Keratinocyte (primary cell): Measurements from ENCODE around the gene ANKRD13D. TPM values are rescaled to one million over a fixed set of nuclear protein-coding genes. Genes with fewer than 3 reads are reported as not detected.

ENCODE experiments used
- DNase-seq: peaks from one replicate; pipeline ENCODE4 v3.0.0-alpha.2; 2011; ENCODE audit warnings: low read depth, missing footprints, low spot score
- FAIRE-seq: peaks from 2 replicates; lab custom pipeline; 2011; peaks lifted over from hg19 to GRCh38; lab: Jason Lieb, UNC
- H2AFZ ChIP-seq: 2 replicates; pipeline ENCODE4 v1.6.0; 2012; ENCODE audit warnings: low read length, control low read depth, inconsistent platforms; ENCODE audit not compliant: control insufficient read depth
- H3K27ac ChIP-seq: 2 replicates; pipeline ENCODE4 v1.5.1; 2011; ENCODE audit warnings: low read length; ENCODE audit not compliant: control insufficient read depth, insufficient read depth
- H3K27me3 ChIP-seq: 3 replicates; pipeline ENCODE4 v1.6.0; 2011; ENCODE audit warnings: low read length; ENCODE audit not compliant: control insufficient read depth, insufficient read depth; ENCODE audit errors: extremely low read depth
- H3K36me3 ChIP-seq, 2 experiments: 2 replicates in 1 of 2; 3 replicates in 1 of 2; pipeline ENCODE4 v1.5.1; 2011; ENCODE audit warnings: low read length in 2 of 2, mild to moderate bottlenecking in 1 of 2; ENCODE audit not compliant: control insufficient read depth in 2 of 2, insufficient read depth in 2 of 2; ENCODE audit errors: extremely low read depth in 1 of 2
- H3K4me1 ChIP-seq: 3 replicates; pipeline ENCODE4 v1.5.1; 2011; ENCODE audit warnings: low read length; ENCODE audit not compliant: control insufficient read depth, insufficient read depth; ENCODE audit errors: extremely low read depth
- H3K4me2 ChIP-seq: 3 replicates; pipeline ENCODE4 v1.6.0; 2011; ENCODE audit warnings: low read depth, low read length; ENCODE audit not compliant: control insufficient read depth, insufficient read depth; ENCODE audit errors: extremely low read depth
- H3K4me3 ChIP-seq, 3 experiments: fragments of 200-600 bp in 1 of 3; sonication (generic) in 1 of 3; 2 replicates in 2 of 3; 3 replicates in 1 of 3; pipeline ENCODE4 v1.5.1; 2011 to 2016; ENCODE audit warnings: low read length in 3 of 3, mild to moderate bottlenecking in 3 of 3, control low read depth in 2 of 3, inconsistent platforms in 1 of 3, low read depth in 1 of 3, mixed read lengths in 1 of 3, mixed run types in 1 of 3, moderate library complexity in 1 of 3; ENCODE audit not compliant: control insufficient read depth in 2 of 3, insufficient read depth in 2 of 3; ENCODE audit errors: extremely low read depth in 1 of 3
- H3K79me2 ChIP-seq: 2 replicates; pipeline ENCODE4 v1.6.0; 2012; ENCODE audit warnings: low read length; ENCODE audit not compliant: control insufficient read depth, insufficient read depth
- H3K9ac ChIP-seq: 3 replicates; pipeline ENCODE4 v1.6.0; 2011; ENCODE audit warnings: low read length; ENCODE audit not compliant: control insufficient read depth, insufficient read depth; ENCODE audit errors: extremely low read depth
- H3K9me1 ChIP-seq: 3 replicates; pipeline ENCODE4 v1.6.0; 2011; ENCODE audit warnings: low read length; ENCODE audit not compliant: control insufficient read depth, insufficient read depth; ENCODE audit errors: extremely low read depth
- H3K9me3 ChIP-seq: 2 replicates; pipeline ENCODE4 v1.5.1; 2012; ENCODE audit warnings: low read depth, low read length; ENCODE audit not compliant: control insufficient read depth
- H4K20me1 ChIP-seq: 3 replicates; pipeline ENCODE4 v1.6.0; 2011; ENCODE audit warnings: low read length; ENCODE audit not compliant: control insufficient read depth, insufficient read depth; ENCODE audit errors: extremely low read depth
- EZH2 ChIP-seq: IDR thresholded peaks from one replicate; pipeline ENCODE4 v1.6.1; 2012; ENCODE audit warnings: inconsistent platforms, mild to moderate bottlenecking, low read length, moderate library complexity
- dilution Hi-C: fragments of 300-500 bp; cut with MboI; formaldehyde crosslinking; loops from one replicate; pipeline ENCODE4 v1.7.0; 2020; ENCODE audit warnings: low sequenced_read_pairs; ENCODE audit not compliant: extremely low pct_ligation_motif_present
- polyA plus RNA-seq, 5 experiments: library from polyadenylated mRNA; depleted of rRNA in 3 of 5; stranded (reverse) in 3 of 5; stranded (forward) in 1 of 5; unstranded in 1 of 5; fragments of >200 nt; gene quantifications; 1 replicate in 1 of 5; 2 replicates in 3 of 5; 3 replicates in 1 of 5; pipeline versions ENCODE4 v1.2.1 to v1.2.3, GENCODE V29; 2011 to 2012; ENCODE audit warnings: missing spikeins in 2 of 5, low read depth in 1 of 5, low replicate concordance in 1 of 5
- TF ChIP-seq, protein P1 (sequence below), 3 experiments: IDR thresholded peaks in 1 of 3; conservative IDR thresholded peaks in 1 of 3; optimal IDR thresholded peaks in 1 of 3; 2 replicates in 2 of 3; 3 replicates in 1 of 3; pipeline versions ENCODE3 to v1.5.1; 2011; ENCODE audit warnings: low read length in 3 of 3, mild to moderate bottlenecking in 3 of 3, moderate library complexity in 2 of 3, control low read depth in 1 of 3, inconsistent platforms in 1 of 3; ENCODE audit not compliant: insufficient read depth in 2 of 3; ENCODE audit errors: extremely low read depth in 1 of 3

The ANKRD13D gene
- polyA plus RNA-seq, 1 donor (not counting 4 experiments of a cell fraction or from before 2014, with no cell fraction given), result 25.0 TPM

DNA sequence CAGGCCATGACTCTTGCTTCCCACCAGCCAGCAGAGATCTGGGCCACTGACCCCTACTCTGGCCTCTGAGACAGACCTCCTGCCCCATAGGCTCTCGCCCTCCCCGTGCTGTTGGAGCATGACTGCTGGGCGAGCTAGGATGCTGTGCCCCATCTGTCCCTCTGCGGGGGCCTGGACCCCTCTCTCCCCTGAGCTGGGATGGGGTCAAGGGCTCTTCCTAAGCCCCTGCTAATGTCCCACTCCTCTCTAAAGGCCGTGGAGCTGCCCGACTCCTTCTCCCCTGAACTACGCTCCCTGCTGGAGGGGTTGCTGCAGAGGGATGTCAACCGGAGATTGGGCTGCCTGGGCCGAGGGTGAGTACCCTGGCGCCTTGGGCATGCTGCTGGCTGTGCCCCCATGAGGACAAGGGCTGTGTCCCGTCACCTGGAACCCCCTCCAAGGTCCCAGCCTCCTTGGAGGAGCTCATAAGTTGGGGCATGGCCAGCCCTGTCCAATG lies 6.2 kb upstream of the ANKRD13D start:
- no peaks in the 10 kb centered on the region for H3K27me3 ChIP-seq
- H3K9me3 ChIP-seq, result no peaks in the 10 kb centered on the region
- no peak for FAIRE-seq
- H3K36me3 ChIP-seq, result peaks cover 48 to 57% of the 10 kb centered on the region in 2 experiments
- peaks cover 4% of the 10 kb centered on the region for H3K4me1 ChIP-seq
- no peak overlapping the region for H3K4me2 ChIP-seq
- DNase-seq, result no peak
- no peak overlapping the region for H3K4me3 ChIP-seq
- no peak overlapping the region for H3K9ac ChIP-seq
- peaks cover 6% of the 10 kb centered on the region for H3K79me2 ChIP-seq
- no peaks in the 10 kb centered on the region for H3K9me1 ChIP-seq
- no peak overlapping the region for H3K27ac ChIP-seq
- TF ChIP-seq, protein P1, sequence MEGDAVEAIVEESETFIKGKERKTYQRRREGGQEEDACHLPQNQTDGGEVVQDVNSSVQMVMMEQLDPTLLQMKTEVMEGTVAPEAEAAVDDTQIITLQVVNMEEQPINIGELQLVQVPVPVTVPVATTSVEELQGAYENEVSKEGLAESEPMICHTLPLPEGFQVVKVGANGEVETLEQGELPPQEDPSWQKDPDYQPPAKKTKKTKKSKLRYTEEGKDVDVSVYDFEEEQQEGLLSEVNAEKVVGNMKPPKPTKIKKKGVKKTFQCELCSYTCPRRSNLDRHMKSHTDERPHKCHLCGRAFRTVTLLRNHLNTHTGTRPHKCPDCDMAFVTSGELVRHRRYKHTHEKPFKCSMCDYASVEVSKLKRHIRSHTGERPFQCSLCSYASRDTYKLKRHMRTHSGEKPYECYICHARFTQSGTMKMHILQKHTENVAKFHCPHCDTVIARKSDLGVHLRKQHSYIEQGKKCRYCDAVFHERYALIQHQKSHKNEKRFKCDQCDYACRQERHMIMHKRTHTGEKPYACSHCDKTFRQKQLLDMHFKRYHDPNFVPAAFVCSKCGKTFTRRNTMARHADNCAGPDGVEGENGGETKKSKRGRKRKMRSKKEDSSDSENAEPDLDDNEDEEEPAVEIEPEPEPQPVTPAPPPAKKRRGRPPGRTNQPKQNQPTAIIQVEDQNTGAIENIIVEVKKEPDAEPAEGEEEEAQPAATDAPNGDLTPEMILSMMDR (optimal IDR thresholded peaks at IDR 0.05 in 1 of 3, IDR thresholded peaks at IDR 0.05 in 1 of 3, conservative IDR thresholded peaks at IDR 0.05 in 1 of 3; ENCODE audit: extremely low read depth in 1 of 3, insufficient read depth in 2 of 3, low read length in 3 of 3), result no peak
- no peak for TF ChIP-seq EZH2
- H2AFZ ChIP-seq, result no peak overlapping the region
- H4K20me1 ChIP-seq, result no peaks in the 10 kb centered on the region
- dilution Hi-C loops, result no loop called here

DNA sequence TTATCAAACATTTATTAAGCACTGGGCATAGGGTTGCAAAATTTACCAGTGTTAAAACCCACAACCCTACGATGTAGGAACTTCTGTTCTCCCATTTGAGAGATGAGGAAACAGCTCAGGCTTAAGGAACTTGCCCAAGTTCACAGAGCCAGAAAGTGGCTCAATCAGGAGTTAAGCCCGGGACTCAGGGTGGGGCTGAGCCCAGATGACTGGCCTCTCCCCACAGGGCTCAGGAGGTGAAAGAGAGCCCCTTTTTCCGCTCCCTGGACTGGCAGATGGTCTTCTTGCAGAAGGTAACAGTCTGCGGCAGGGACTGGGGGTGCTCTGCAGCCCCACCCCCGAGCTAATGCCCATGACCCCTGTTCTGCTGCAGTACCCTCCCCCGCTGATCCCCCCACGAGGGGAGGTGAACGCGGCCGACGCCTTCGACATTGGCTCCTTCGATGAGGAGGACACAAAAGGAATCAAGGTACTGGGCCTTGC lies 5.6 kb upstream of the ANKRD13D start:
- dilution Hi-C loops, result no loop called here
- Histone ChIP-seq H4K20me1 (no peaks in the 10 kb centered on the region), H3K9ac (no peak overlapping the region), H2AFZ (no peak overlapping the region), H3K9me3 (no peaks in the 10 kb centered on the region), H3K4me2 (no peak overlapping the region), H3K9me1 (no peaks in the 10 kb centered on the region), H3K27me3 (no peaks in the 10 kb centered on the region), H3K4me3 (no peak overlapping the region), H3K27ac (no peak overlapping the region), H3K4me1 (peaks cover 7% of the 10 kb centered on the region), H3K36me3 (peaks cover 46 to 55% of the 10 kb centered on the region in 2 experiments), H3K79me2 (peaks cover under 1% of the 10 kb centered on the region)
- TF ChIP-seq EZH2, result no peak
- TF ChIP-seq, protein P1 (optimal IDR thresholded peaks at IDR 0.05 in 1 of 3, IDR thresholded peaks at IDR 0.05 in 1 of 3, conservative IDR thresholded peaks at IDR 0.05 in 1 of 3; ENCODE audit: extremely low read depth in 1 of 3, insufficient read depth in 2 of 3, low read length in 3 of 3), result no peak
- DNase-seq, result no peak
- no peak for FAIRE-seq
